Body of pancreas (tissue), 4 donors: ENCODE results near the gene SLC16A10.

Source experiments
- CTCF ChIP-seq, 7 experiments: fragments of 450-650 bp in 4 of 7; fragments of 200-600 bp in 3 of 7; sonication (generic) in 3 of 7; IDR thresholded peaks; one replicate each; pipeline ENCODE4 v1.5.1; 2016 to 2019; ENCODE audit warnings: antibody characterized with exemption in 7 of 7
- POLR2A ChIP-seq, 3 donors: fragments of 450-650 bp; IDR thresholded peaks; one replicate each; pipeline ENCODE4 v1.6.1; 2016; ENCODE audit warnings: antibody characterized with exemption in 3 of 3, mild to moderate bottlenecking in 2 of 3

DNA sequence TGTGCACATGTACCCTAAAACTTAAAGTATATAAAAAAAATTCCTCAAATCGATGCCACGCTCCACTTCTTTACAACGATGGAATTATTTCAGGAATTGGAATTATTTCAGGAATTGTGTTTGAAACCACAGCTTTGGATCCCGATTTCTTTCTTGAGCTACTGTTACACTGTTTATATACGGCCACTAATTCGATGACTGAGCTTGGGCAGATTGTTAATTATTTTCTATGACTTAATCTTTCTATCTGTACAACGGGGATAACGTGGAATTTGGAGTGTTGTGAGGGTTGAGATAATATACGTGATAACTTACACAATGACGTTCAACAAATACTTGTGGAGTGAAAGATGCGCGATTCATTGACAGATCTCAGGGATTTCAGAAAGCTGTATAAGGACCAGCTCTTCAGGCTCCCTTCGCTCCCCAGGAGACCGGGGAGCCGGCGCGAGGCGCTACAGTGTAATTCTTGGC, 171.3 kb downstream of the SLC16A10 start:
- TF ChIP-seq CTCF (IDR thresholded peaks at IDR 0.05) (no peak), POLR2A (IDR thresholded peaks at IDR 0.05) (no peak)
